ENCODE results near the gene NUDT15.
"Not testable (repeated sequence)": the region's sequence is repeated elsewhere in the genome, so short reads cannot be mapped to it uniquely, and the experiment has no call there.

The NUDT15 gene

DNA sequence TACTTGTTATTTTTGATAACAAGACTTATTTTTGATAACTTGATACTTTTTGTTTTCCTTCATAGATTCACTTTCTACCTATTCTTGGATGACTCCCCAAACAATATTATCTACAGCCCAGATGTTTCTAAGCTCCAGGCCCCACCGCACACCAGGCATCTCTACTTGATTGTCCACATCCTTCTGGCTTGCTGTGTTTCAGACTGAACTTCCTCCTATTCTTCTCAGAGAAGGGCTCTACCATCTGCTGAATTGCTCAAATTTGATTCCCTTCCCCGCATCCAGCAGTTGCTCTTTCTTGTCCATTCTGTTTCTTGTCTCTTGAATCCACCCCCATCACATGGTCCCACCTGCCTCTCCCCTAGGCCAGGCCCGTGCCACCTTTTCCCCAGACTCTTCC, 13.0 kb downstream of the NUDT15 start:
- H3K4me3 ChIP-seq (ENCODE audit: insufficient read depth in 1 of 2, low read depth in 1 of 2, low read length in 2 of 2): no peak overlapping the region
- H3K4me1 ChIP-seq (ENCODE audit: control insufficient read depth, insufficient read depth, low read depth, low read length): no peaks in the 10 kb centered on the region
- 98% methylated on average over 3 of the region's 3 CpGs for WGBS
- H4K8ac ChIP-seq (ENCODE audit: low read length): no peak overlapping the region
- H2BK5ac ChIP-seq (ENCODE audit: low read depth, low read length, poor library complexity, severe bottlenecking): no peak overlapping the region
- no peak overlapping the region for H2AFZ ChIP-seq (ENCODE audit: low read depth, low read length)
- no peak overlapping the region for H3K4me2 ChIP-seq (ENCODE audit: low read length, poor library complexity, severe bottlenecking)
- H3K14ac ChIP-seq (ENCODE audit: low read length in 2 of 2): no peak overlapping the region
- no peak overlapping the region for H4K91ac ChIP-seq (ENCODE audit: low read length)
- H3K18ac ChIP-seq (ENCODE audit: low read depth in 1 of 2, low read length in 2 of 2): no peak overlapping the region
- no peak overlapping the region for H3K4ac ChIP-seq (ENCODE audit: low read depth in 1 of 2, low read length in 2 of 2)
- H3K27me3 ChIP-seq (ENCODE audit: control insufficient read depth in 1 of 2, insufficient read depth in 1 of 2, low read length in 2 of 2): no peaks in the 10 kb centered on the region
- H2AK5ac ChIP-seq (ENCODE audit: low read length, severe bottlenecking): no peak overlapping the region
- DNase-seq: no peak
- no peak overlapping the region for H3K27ac ChIP-seq (ENCODE audit: low read length, poor library complexity, severe bottlenecking)
- H3K9me3 ChIP-seq (ENCODE audit: control insufficient read depth, low read length): no peaks in the 10 kb centered on the region
- peaks cover 22 to 69% of the 10 kb centered on the region in 2 experiments for H3K36me3 ChIP-seq (ENCODE audit: control insufficient read depth in 1 of 2, insufficient read depth in 2 of 2, low read depth in 1 of 2, low read length in 2 of 2)
- no peak overlapping the region for H2BK120ac ChIP-seq (ENCODE audit: low read depth, low read length)
- H3K9ac ChIP-seq (ENCODE audit: low read length): no peak overlapping the region
- no peak overlapping the region for H2BK12ac ChIP-seq (ENCODE audit: low read length in 2 of 2)
- no peak overlapping the region for H3K23ac ChIP-seq (ENCODE audit: low read length in 2 of 2)
- H2BK15ac ChIP-seq (ENCODE audit: low read depth, poor library complexity, severe bottlenecking): no peak overlapping the region
- peaks cover 14% of the 10 kb centered on the region for H3K79me1 ChIP-seq (replicated peaks; ENCODE audit: low read length, poor library complexity, severe bottlenecking)

DNA sequence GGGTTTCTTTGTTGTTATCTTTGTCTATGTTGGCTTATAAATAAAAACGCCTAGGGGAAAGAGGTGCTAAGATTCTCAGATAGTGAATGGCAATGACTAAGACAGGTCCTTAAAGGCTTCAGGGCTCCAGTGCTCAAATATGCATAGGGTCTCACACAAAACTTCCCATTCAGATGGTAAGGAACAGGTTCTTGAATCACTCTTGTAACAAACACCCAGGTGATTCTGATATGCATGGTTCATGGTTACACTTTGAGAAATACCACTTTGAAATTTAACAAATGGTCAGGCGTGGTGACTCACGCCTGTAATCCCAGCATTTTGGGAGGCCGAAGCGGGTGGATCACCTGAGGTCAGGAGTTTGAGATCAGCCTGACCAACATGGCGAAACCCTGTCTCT, 17.1 kb downstream of the NUDT15 start:
- Histone ChIP-seq H3K4me3 (ENCODE audit: insufficient read depth in 1 of 2, low read depth in 1 of 2, low read length in 2 of 2) (no peak overlapping the region), H2AK5ac (ENCODE audit: low read length, severe bottlenecking) (no peak overlapping the region), H3K36me3 (ENCODE audit: control insufficient read depth in 1 of 2, insufficient read depth in 2 of 2, low read depth in 1 of 2, low read length in 2 of 2) (peaks cover 16 to 48% of the 10 kb centered on the region in 2 experiments), H3K4me2 (ENCODE audit: low read length, poor library complexity, severe bottlenecking) (no peak overlapping the region), H3K9ac (ENCODE audit: low read length) (no peak overlapping the region), H2BK15ac (ENCODE audit: low read depth, poor library complexity, severe bottlenecking) (no peak overlapping the region), H3K14ac (ENCODE audit: low read length in 2 of 2) (no peak overlapping the region), H3K4me1 (ENCODE audit: control insufficient read depth, insufficient read depth, low read depth, low read length) (no peaks in the 10 kb centered on the region), H3K27me3 (ENCODE audit: control insufficient read depth in 1 of 2, insufficient read depth in 1 of 2, low read length in 2 of 2) (no peaks in the 10 kb centered on the region), H3K4ac (ENCODE audit: low read depth in 1 of 2, low read length in 2 of 2) (no peak overlapping the region), H3K9me3 (ENCODE audit: control insufficient read depth, low read length) (no peaks in the 10 kb centered on the region), H2BK12ac (ENCODE audit: low read length in 2 of 2) (no peak overlapping the region), H3K27ac (ENCODE audit: low read length, poor library complexity, severe bottlenecking) (no peak overlapping the region), H2AFZ (ENCODE audit: low read depth, low read length) (no peak overlapping the region), H2BK120ac (ENCODE audit: low read depth, low read length) (no peak overlapping the region), H4K91ac (ENCODE audit: low read length) (no peak overlapping the region), H3K23ac (ENCODE audit: low read length in 2 of 2) (no peak overlapping the region), H3K18ac (ENCODE audit: low read depth in 1 of 2, low read length in 2 of 2) (no peak overlapping the region), H3K79me1 (replicated peaks; ENCODE audit: low read length, poor library complexity, severe bottlenecking) (peaks cover 13% of the 10 kb centered on the region), H2BK5ac (ENCODE audit: low read depth, low read length, poor library complexity, severe bottlenecking) (no peak overlapping the region), H4K8ac (ENCODE audit: low read length) (no peak overlapping the region)
- no peak for DNase-seq
- WGBS: 90% methylated on average over 6 of the region's 6 CpGs

DNA sequence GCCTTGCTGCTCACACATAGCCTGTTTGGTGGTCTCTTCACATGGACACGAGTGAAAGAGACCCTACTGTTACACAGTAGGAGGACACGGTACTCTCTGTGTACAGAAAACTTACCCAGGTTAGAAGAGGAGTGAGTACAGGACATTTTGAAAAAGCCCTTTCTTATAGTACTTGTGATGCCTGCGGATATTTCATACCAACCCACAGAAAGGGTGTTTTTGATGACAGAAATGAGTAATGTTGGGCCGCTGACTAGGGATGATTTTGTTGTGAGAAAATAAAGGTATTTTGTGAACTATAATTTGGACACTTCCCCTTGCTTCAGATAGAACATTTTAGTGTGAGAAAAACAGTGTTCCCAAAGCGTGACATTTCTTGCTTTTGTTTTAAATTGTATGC, 18.2 kb downstream of the NUDT15 start:
- H3K79me1 ChIP-seq (replicated peaks; ENCODE audit: low read length, poor library complexity, severe bottlenecking): peaks cover 11% of the 10 kb centered on the region
- H2AK5ac ChIP-seq (ENCODE audit: low read length, severe bottlenecking): no peak overlapping the region
- H3K27ac ChIP-seq (ENCODE audit: low read length, poor library complexity, severe bottlenecking): no peak overlapping the region
- no peak overlapping the region for H2AFZ ChIP-seq (ENCODE audit: low read depth, low read length)
- no peak overlapping the region for H3K9ac ChIP-seq (ENCODE audit: low read length)
- H3K23ac ChIP-seq (ENCODE audit: low read length in 2 of 2): no peak overlapping the region
- H2BK12ac ChIP-seq (ENCODE audit: low read length in 2 of 2): no peak overlapping the region
- WGBS: 96% methylated on average over 4 of the region's 5 CpGs
- no peaks in the 10 kb centered on the region for H3K9me3 ChIP-seq (ENCODE audit: control insufficient read depth, low read length)
- H3K27me3 ChIP-seq (ENCODE audit: control insufficient read depth in 1 of 2, insufficient read depth in 1 of 2, low read length in 2 of 2): no peaks in the 10 kb centered on the region
- no peak overlapping the region for H3K4me3 ChIP-seq (ENCODE audit: insufficient read depth in 1 of 2, low read depth in 1 of 2, low read length in 2 of 2)
- peaks cover 8 to 37% of the 10 kb centered on the region in 2 experiments for H3K36me3 ChIP-seq (ENCODE audit: control insufficient read depth in 1 of 2, insufficient read depth in 2 of 2, low read depth in 1 of 2, low read length in 2 of 2)
- no peak overlapping the region for H2BK5ac ChIP-seq (ENCODE audit: low read depth, low read length, poor library complexity, severe bottlenecking)
- no peak overlapping the region for H3K4me2 ChIP-seq (ENCODE audit: low read length, poor library complexity, severe bottlenecking)
- H4K8ac ChIP-seq (ENCODE audit: low read length): no peak overlapping the region
- H4K91ac ChIP-seq (ENCODE audit: low read length): no peak overlapping the region
- H3K4me1 ChIP-seq (ENCODE audit: control insufficient read depth, insufficient read depth, low read depth, low read length): no peaks in the 10 kb centered on the region
- no peak for DNase-seq
- no peak overlapping the region for H3K14ac ChIP-seq (ENCODE audit: low read length in 2 of 2)
- H3K4ac ChIP-seq (ENCODE audit: low read depth in 1 of 2, low read length in 2 of 2): no peak overlapping the region
- no peak overlapping the region for H2BK120ac ChIP-seq (ENCODE audit: low read depth, low read length)
- H2BK15ac ChIP-seq (ENCODE audit: low read depth, poor library complexity, severe bottlenecking): no peak overlapping the region
- no peak overlapping the region for H3K18ac ChIP-seq (ENCODE audit: low read depth in 1 of 2, low read length in 2 of 2)

DNA sequence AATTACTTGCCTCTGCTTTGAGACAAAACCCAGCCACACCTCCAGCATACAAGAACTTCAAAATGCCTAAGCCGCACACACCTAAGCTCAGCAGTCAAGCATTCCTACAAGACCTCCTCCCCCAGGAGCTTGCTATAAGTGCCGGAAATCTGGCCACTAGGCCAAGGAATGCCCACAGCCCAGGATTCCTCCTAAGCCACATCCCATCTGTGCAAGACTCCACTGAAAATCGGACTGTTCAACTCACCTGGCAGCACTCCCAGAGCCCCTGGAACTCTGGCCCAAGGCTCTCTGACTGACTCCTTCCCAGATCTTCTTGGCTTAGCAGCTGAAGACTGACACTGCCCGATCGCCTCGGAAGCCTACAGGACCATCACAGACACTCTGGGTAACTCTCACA, 21.0 kb downstream of the NUDT15 start:
- not testable (repeated sequence) for H3K36me3 ChIP-seq (ENCODE audit: control insufficient read depth in 1 of 2, insufficient read depth in 2 of 2, low read depth in 1 of 2, low read length in 2 of 2); H4K91ac ChIP-seq (ENCODE audit: low read length); H2BK12ac ChIP-seq (ENCODE audit: low read length in 2 of 2); H3K4me2 ChIP-seq (ENCODE audit: low read length, poor library complexity, severe bottlenecking); H3K4ac ChIP-seq (ENCODE audit: low read depth in 1 of 2, low read length in 2 of 2); H3K4me3 ChIP-seq (ENCODE audit: insufficient read depth in 1 of 2, low read depth in 1 of 2, low read length in 2 of 2); H2AK5ac ChIP-seq (ENCODE audit: low read length, severe bottlenecking); H3K9ac ChIP-seq (ENCODE audit: low read length); H4K8ac ChIP-seq (ENCODE audit: low read length); DNase-seq; H2BK120ac ChIP-seq (ENCODE audit: low read depth, low read length); H3K4me1 ChIP-seq (ENCODE audit: control insufficient read depth, insufficient read depth, low read depth, low read length); H2BK5ac ChIP-seq (ENCODE audit: low read depth, low read length, poor library complexity, severe bottlenecking); H2AFZ ChIP-seq (ENCODE audit: low read depth, low read length); H3K27ac ChIP-seq (ENCODE audit: low read length, poor library complexity, severe bottlenecking); H3K27me3 ChIP-seq (ENCODE audit: control insufficient read depth in 1 of 2, insufficient read depth in 1 of 2, low read length in 2 of 2); H3K14ac ChIP-seq (ENCODE audit: low read length in 2 of 2); H2BK15ac ChIP-seq (ENCODE audit: low read depth, poor library complexity, severe bottlenecking); H3K9me3 ChIP-seq (ENCODE audit: control insufficient read depth, low read length); H3K23ac ChIP-seq (ENCODE audit: low read length in 2 of 2); H3K18ac ChIP-seq (ENCODE audit: low read depth in 1 of 2, low read length in 2 of 2)
- H3K79me1 ChIP-seq (replicated peaks; ENCODE audit: low read length, poor library complexity, severe bottlenecking): peaks cover 14% of the 10 kb centered on the region
- 91% methylated on average over 6 of the region's 6 CpGs for WGBS

All from mesenchymal stem cell (in vitro differentiated cells and primary cell).